ENCODE data around the gene DUSP3. TPM values are rescaled to one million over a fixed set of nuclear protein-coding genes. Genes with fewer than 3 reads are reported as not detected.

The DUSP3 gene
- total RNA-seq, 3 donors from 2014 or later, result 46.9 to 123 (median 62.9) TPM

DNA sequence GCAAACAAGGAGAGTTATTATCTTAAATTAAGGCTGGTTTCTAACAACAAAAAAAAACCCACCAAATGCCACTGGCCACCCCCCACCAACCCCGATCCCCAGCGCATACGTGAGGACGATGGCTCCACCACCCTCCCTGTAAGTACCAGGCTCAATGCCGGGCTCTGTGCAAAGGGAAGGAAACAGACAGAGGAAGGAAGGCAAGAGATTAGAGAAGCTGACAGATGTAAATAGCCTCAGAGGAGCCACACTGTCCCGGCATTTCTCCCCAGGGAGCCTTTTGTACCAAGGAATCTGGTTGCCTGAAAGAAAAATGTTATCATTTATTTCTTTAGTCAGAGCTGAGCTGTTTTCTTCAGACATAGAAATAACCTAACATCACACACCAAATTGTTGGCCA, 33.2 kb downstream of the DUSP3 start:
- no peaks in the 10 kb centered on the region for H3K9me3 ChIP-seq
- H3K36me3 ChIP-seq (ENCODE audit: low read depth), result no peaks in the 10 kb centered on the region
- DNase-seq (no peak), ATAC-seq (no peak)
- TF ChIP-seq, protein P1, sequence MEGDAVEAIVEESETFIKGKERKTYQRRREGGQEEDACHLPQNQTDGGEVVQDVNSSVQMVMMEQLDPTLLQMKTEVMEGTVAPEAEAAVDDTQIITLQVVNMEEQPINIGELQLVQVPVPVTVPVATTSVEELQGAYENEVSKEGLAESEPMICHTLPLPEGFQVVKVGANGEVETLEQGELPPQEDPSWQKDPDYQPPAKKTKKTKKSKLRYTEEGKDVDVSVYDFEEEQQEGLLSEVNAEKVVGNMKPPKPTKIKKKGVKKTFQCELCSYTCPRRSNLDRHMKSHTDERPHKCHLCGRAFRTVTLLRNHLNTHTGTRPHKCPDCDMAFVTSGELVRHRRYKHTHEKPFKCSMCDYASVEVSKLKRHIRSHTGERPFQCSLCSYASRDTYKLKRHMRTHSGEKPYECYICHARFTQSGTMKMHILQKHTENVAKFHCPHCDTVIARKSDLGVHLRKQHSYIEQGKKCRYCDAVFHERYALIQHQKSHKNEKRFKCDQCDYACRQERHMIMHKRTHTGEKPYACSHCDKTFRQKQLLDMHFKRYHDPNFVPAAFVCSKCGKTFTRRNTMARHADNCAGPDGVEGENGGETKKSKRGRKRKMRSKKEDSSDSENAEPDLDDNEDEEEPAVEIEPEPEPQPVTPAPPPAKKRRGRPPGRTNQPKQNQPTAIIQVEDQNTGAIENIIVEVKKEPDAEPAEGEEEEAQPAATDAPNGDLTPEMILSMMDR (IDR thresholded peaks at IDR 0.05), result no peak
- no peaks in the 10 kb centered on the region for H3K4me1 ChIP-seq (ENCODE audit: low read depth)
- H3K4me3 ChIP-seq, result no peak overlapping the region
- intact Hi-C loops (cut with DNase I, micrococcal nuclease), result no loop called here

DNA sequence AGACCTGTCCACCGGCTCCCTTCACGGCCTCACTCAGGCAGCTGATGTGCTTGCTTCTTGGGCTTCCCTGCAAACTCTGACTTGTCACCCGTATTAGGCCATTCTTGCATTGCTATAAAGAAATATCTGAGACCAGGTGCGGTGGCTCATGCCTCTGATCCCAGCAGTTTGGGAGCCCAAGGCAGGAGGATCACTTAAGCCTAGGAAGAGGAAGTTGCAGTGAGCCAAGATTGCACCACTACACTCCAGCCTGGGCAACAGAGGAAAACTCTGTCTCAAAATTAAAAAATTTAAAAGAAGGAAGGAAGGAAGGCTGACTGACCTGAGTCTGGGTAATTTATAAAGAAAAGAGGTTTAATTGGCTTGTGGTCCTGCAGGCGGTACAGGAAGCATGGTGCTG, 37.1 kb downstream of the DUSP3 start:
- Histone ChIP-seq H3K9me3 (no peaks in the 10 kb centered on the region), H3K4me3 (no peak overlapping the region), H3K36me3 (ENCODE audit: low read depth) (no peaks in the 10 kb centered on the region), H3K4me1 (ENCODE audit: low read depth) (no peaks in the 10 kb centered on the region)
- DNase-seq (no peak), ATAC-seq (no peak)
- intact Hi-C loops (cut with DNase I, micrococcal nuclease), result no loop called here
- TF ChIP-seq, protein P1 (IDR thresholded peaks at IDR 0.05), result no peak

DNA sequence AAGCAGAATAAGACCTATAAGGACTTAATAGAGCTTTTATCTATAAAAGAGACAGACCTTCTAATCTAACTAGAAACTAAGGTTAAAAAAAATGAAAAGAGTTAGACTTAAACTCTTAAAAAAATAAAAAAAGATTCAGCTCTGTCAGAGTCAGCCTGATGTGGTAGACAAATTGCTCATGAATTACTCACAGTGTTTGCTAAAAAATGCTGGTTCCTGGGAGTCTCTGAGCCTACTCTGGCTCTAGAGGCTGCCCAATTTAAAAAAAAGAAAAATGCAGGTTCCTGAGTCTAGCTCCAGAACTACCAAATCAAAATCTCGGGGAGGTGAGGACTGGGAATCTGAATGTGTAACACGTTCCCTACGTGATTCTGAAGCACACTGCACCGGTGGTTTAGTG, 38.2 kb downstream of the DUSP3 start:
- no peak overlapping the region for H3K4me3 ChIP-seq
- H3K4me1 ChIP-seq (ENCODE audit: low read depth), result no peaks in the 10 kb centered on the region
- no peak for DNase-seq
- no peak for ATAC-seq
- intact Hi-C loops (cut with DNase I, micrococcal nuclease), result no loop called here
- TF ChIP-seq, protein P1 (IDR thresholded peaks at IDR 0.05), result no peak
- no peaks in the 10 kb centered on the region for H3K9me3 ChIP-seq
- no peaks in the 10 kb centered on the region for H3K36me3 ChIP-seq (ENCODE audit: low read depth)

DNA sequence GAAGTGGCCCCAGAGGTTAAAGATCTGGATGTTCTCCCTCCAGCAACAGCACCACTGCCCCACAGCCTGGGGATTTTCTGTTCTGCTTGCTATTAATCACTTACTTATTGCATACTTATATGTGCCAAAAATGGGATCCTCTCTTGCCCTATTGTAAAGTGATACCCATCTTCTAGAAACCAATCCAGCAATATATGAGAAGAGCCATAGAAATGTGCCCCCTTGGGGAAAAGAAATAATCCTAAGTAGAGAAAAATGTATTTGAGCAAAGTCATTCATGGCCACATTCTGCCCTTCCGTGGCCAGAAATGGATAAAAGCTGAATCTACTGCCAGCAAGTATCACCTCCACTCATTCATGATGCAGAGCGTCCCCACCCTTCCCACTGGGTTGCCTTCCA, 41.1 kb downstream of the DUSP3 start:
- H3K9me3 ChIP-seq, result no peaks in the 10 kb centered on the region
- intact Hi-C loops (cut with DNase I, micrococcal nuclease), result no loop called here
- DNase-seq (no peak), ATAC-seq (no peak)
- TF ChIP-seq, protein P1 (IDR thresholded peaks at IDR 0.05), result no peak
- no peaks in the 10 kb centered on the region for H3K36me3 ChIP-seq (ENCODE audit: low read depth)
- no peak overlapping the region for H3K4me3 ChIP-seq
- H3K4me1 ChIP-seq (ENCODE audit: low read depth), result no peaks in the 10 kb centered on the region

DNA sequence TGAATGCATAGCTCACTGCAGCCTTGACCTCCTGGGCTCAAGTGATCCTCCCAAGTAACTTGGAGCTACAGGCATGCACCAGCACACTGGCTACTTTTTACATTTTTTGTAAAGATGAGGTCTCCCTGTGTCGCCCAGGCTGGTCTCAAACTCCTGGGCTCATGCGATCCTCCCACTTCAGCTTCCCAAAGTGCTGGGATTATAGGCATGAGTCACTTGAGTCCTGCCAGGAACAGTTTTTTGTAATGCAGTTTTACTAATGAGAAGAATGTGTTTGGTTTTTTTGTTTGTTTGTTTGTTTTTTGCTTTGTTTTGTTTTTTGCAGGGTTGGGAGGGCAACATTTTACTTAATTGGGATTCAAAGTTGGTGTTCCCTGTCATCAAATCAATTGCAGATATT, 42.4 kb downstream of the DUSP3 start:
- no peaks in the 10 kb centered on the region for H3K36me3 ChIP-seq (ENCODE audit: low read depth)
- ATAC-seq (no peak), DNase-seq (no peak)
- H3K4me1 ChIP-seq (ENCODE audit: low read depth), result no peaks in the 10 kb centered on the region
- TF ChIP-seq, protein P1 (IDR thresholded peaks at IDR 0.05), result no peak
- intact Hi-C loops (cut with DNase I, micrococcal nuclease), result no loop called here
- H3K9me3 ChIP-seq, result no peaks in the 10 kb centered on the region
- H3K4me3 ChIP-seq, result no peak overlapping the region

DNA sequence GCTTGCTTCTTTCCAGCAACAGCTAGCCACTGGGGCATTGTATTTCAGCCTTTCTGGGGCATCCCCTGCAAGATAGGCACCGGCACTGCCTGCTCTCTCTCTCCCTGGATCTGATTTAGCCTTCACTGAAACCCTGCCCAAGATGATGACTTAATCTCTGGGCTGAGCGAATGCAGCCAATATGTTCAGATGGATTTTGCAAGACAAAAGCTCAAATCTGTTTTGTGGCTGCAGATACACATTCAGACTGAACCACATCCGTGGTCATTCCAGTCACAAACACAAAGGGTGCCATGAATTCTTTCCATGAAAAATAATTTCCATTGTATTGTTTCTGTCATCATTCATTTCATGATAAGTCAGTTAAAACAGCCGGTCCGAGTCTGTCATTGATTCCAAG, 44.4 kb downstream of the DUSP3 start:
- Histone ChIP-seq H3K4me1 (ENCODE audit: low read depth) (no peaks in the 10 kb centered on the region), H3K36me3 (ENCODE audit: low read depth) (no peaks in the 10 kb centered on the region), H3K4me3 (no peak overlapping the region), H3K9me3 (no peaks in the 10 kb centered on the region)
- intact Hi-C loops (cut with DNase I, micrococcal nuclease), result no loop called here
- no peak for ATAC-seq
- TF ChIP-seq, protein P1 (IDR thresholded peaks at IDR 0.05), result no peak
- DNase-seq, result no peak

Data from mucosa of descending colon (tissue), 3 donors.